GM21390 (cell line): Measurements from ENCODE around the gene PLEKHA1.

ENCODE experiments used
- ATAC-seq: cut with Tn5 transposase; IDR thresholded peaks from one replicate; pipeline ENCODE4 v1.9.1; 2021; ENCODE audit not compliant: unreplicated experiment

Gene PLEKHA1

GRCh38 chr10:122374237-122374858 lies at the start of gene PLEKHA1:
Gene PLEKHA1, plus strand, starts transcription at chr10:122374708. Its CDS starts 18,493 bp downstream, at chr10:122393201.
- peak; percentile 87 for ATAC-seq

GRCh38 chr10:122325235-122325634 lies 49.3 kb upstream of the PLEKHA1 start:
- ATAC-seq: no peak

- ATAC-seq: no peak
Measured at GRCh38 chr10:122326385-122326784, 48.1 kb upstream of the PLEKHA1 start.

GRCh38 chr10:122326806-122327205 lies 47.7 kb upstream of the PLEKHA1 start:
- no peak for ATAC-seq

GRCh38 chr10:122327237-122328206 lies 47.0 kb upstream of the PLEKHA1 start:
- no peak for ATAC-seq

- ATAC-seq: no peak
Measured at GRCh38 chr10:122328676-122329075, 45.8 kb upstream of the PLEKHA1 start.

- no peak for ATAC-seq
Measured at GRCh38 chr10:122329416-122329815, 45.1 kb upstream of the PLEKHA1 start.

GRCh38 chr10:122331100-122331499 lies 43.4 kb upstream of the PLEKHA1 start:
- no peak for ATAC-seq

- ATAC-seq: no peak
Measured at GRCh38 chr10:122331615-122332446, 42.7 kb upstream of the PLEKHA1 start.

- ATAC-seq: no peak
Measured at GRCh38 chr10:122333037-122333436, 41.5 kb upstream of the PLEKHA1 start.

GRCh38 chr10:122336332-122336731 lies 38.2 kb upstream of the PLEKHA1 start:
- no peak for ATAC-seq

- no peak for ATAC-seq
Measured at GRCh38 chr10:122336961-122337360, 37.5 kb upstream of the PLEKHA1 start.

- no peak for ATAC-seq
Measured at GRCh38 chr10:122338609-122339441, 35.7 kb upstream of the PLEKHA1 start.

- no peak for ATAC-seq
Measured at GRCh38 chr10:122341141-122341810, 33.2 kb upstream of the PLEKHA1 start.

- ATAC-seq: no peak
Measured at GRCh38 chr10:122342293-122343134, 32.0 kb upstream of the PLEKHA1 start.

GRCh38 chr10:122343135-122343800 lies 31.2 kb upstream of the PLEKHA1 start:
- no peak for ATAC-seq

GRCh38 chr10:122343936-122344335 lies 30.6 kb upstream of the PLEKHA1 start:
- no peak for ATAC-seq

GRCh38 chr10:122344741-122345258 lies 29.7 kb upstream of the PLEKHA1 start:
- no peak for ATAC-seq
